Pulmonary artery endothelial cell (primary cell): ENCODE results near the gene RAB20. TPM values are rescaled to one million over a fixed set of nuclear protein-coding genes. Genes with fewer than 3 reads are reported as not detected.
"Not testable (repeated sequence)": the region's sequence is repeated elsewhere in the genome, so short reads cannot be mapped to it uniquely, and the experiment has no call there.

Experiments
- DNase-seq: peaks from one replicate; pipeline ENCODE4 v3.0.0-alpha.2; 2011; ENCODE audit warnings: low read depth, low spot score
- total RNA-seq: library from RNA; depleted of rRNA; stranded (reverse); fragments of >200 nt; gene quantifications from 2 replicates; pipeline ENCODE4 v1.2.3, GENCODE V29; 2014

RAB20 gene
- total RNA-seq, 1 donor from 2014 or later, result 1.7 TPM

DNA sequence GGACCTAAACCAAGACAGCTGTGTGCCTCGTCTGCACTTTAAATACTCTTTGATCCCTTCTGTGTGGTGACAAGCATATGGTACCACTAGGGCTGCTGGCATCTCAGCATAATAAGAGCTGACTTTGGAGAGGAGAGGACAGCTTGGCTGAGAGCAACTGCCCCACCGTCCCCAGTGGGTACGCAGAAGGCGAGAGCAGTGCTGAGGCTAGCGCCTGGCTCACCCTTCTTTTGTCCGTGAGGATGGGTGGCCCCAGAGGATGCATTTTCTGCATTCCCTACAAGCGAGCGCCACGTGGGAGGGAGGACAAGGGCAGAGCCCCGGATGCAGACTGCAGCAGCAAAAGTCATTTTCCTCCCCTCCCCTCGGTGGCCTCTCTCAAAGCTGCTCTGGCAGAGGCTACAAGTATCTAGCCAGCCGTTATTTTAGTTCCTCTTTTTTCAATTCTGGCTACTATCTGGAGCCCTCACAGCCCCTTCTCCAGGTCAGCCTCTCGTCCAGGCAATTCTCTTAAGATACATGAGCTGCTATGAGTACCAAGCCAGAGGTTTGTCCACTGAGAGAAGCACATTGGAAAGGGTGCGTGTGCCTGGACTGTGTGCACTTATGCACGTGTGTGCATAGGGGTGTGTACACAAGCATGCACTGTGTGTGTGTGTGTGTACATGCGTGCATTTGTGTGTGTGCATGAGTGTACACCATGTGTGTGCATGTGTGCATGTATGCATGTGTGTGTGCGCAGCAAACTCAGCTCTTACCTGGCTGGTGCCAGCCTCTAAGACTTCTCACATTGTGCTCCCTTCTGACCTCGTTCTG is 51.3 kb downstream of the RAB20 start:
- no peak for DNase-seq

DNA sequence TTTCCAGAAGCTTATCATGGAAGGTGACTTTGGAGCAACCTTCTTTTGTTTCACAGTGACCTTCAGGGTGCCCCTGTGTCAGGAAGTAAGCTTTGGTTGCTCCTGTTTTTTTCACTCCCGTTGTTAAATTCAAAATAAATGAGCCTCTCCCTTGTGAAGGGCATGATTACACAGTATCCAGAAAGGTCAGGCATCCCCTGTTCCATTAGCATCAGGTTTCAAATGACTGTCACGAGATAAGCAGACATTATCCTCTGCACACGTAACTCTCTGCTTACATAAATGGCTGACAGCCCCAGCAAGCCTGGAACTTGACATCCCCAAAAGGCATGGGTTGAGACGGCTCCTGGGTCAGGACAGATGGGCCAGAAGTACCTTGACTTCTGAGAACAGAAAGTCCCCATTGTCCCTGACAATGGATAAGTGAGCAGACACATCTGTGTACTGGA is 52.0 kb downstream of the RAB20 start:
- no peak for DNase-seq

DNA sequence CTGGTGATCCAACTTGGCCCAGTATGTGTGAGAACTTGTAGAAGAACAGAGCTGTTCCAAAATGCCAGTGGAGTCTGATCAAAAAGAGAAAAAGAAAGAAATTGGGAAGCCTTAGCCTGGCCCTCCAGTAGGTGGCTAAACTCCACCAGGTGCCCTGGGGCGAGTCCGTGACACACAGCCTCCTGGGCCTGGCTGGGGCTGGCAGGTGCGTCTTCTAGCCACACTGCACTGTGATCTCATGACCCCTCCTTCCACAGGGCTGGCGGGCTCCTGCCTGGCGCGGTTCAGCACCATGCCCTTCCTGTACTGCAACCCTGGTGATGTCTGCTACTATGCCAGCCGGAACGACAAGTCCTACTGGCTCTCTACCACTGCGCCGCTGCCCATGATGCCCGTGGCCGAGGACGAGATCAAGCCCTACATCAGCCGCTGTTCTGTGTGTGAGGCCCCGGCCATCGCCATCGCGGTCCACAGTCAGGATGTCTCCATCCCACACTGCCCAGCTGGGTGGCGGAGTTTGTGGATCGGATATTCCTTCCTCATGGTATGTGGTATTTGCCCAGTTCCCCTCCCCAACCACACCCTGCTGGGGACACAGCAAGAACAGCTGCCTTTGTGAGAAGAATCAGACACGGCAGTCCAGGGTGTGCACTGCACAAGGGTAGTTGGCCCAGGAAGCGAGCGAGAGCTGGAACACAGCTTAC is 53.7 kb downstream of the RAB20 start:
- no peak for DNase-seq

DNA sequence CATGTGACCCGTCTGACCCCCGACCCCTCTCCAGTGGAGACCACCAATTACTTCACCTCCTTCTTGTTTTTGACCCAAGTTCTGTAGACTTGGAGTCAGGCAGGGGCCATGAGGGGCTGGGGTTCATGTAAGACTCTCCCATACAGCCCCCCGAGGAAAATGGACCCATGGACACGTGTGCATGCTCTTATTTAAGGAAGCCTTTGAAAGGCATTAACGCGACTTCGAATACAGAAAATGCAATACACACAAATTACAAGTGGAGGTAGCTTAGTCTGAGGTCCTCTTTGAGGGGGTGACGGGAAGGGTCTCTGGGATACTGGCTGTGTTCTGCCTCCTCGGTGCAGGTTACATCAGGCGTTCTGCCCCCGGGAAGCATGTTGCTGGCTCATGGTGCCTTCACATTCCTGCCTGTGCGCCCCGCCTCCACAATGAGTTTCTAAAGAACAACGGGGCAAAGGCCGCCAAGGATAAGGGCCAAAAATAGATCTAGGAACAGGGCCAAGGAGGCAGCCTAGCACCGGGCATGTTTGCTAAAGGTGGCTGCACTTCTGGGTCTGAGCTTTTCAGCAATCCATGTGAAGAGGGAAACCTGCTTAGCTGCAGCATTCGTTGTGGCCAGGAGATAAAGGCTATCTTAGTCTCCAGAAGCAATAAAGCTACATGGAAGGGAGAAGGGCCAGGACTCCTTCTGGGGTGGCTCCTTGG is 54.5 kb downstream of the RAB20 start:
- DNase-seq, result no peak

DNA sequence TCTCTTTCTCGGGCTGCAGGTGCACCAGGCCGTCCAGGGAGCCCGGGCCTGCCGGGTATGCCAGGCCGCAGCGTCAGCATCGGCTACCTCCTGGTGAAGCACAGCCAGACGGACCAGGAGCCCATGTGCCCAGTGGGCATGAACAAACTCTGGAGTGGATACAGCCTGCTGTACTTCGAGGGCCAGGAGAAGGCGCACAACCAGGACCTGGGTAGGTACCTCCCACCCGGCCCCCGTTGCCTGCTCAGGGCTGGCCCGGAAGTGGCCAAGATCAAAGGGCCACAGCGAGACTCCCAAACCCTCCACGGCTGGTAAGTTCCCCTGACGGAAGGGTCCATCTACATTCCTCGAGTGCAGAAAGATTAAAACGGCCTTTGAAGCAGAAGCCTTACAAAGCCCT is 55.1 kb downstream of the RAB20 start:
- DNase-seq, result no peak

DNA sequence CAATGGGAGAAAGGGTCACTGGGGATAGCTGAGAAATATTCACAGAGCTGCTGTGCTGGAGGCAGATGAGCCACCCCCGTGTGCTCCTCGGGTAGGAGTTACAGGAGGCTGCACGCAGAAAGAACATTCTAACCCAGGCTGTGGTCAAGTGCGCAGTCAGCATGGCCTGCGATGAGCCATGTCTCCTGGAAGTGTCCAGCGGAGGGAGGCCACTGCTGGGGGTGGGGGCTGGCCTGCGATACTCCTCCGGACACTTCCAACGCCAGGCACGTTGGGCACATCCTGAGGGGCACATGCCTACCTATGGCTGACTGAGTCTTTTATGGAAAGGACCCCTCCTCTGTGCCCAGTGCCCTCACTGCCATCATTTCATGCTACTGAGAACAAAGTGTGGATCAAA is 55.9 kb downstream of the RAB20 start:
- no peak for DNase-seq

DNA sequence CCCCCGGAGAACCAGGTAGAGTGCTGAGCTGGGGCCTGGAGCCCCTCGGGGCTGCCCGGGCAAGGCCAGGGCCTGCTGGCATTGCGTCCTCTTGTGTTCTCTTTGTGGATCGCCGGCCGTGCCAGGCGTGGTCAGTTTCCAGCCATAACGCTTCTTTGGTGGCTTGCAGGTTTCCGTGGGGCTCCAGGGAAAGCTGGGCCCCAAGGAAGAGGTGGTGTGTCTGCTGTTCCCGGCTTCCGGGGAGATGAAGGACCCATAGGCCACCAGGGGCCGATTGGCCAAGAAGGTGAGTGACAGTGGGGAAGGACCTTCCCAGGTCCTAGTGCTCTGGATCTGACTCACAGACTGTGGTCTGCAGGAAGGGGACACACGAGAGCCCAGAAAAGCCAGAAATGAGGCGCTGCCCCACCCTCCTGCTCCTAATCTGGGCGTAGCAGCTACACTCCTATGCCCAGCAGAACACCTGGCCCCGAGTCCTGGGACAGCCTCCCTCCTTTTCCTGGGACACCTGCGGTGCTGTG is 57.5 kb downstream of the RAB20 start:
- DNase-seq, result no peak

DNA sequence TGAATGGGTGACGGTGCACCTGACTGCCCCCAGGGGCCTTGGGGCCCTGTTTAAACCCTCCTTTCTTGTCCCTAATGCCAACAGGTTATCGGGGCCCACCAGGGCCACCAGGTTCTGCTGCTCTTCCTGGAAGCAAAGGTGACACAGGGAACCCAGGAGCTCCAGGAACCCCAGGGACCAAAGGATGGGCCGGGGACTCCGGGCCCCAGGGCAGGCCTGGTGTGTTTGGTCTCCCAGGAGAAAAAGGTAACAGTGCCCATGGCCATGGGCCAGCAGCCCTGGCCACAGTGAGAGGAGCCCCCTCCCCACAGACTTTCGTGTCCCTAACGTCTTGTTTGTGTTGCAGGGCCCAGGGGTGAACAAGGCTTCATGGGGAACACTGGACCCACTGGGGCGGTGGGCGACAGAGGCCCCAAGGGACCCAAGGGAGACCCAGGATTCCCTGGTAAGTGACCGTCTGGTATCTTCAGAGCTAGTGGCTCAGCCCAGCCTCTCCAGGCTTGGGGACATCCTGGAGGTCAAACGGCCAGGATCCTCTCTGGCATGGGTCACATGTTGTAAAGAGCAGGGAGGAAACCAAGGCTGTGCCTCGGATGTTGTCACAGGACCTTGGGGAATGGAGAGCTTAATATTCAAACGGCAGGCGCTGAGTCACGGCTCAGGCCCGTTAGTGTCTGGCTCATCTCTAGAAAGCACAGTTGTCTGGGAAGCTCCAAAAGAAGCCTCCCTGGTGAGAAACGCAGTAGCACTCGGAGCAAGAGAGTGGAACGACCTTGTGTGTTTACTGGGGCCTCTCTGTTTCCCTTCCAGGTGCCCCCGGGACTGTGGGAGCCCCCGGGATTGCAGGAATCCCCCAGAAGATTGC is 58.3 kb downstream of the RAB20 start:
- no peak for DNase-seq

DNA sequence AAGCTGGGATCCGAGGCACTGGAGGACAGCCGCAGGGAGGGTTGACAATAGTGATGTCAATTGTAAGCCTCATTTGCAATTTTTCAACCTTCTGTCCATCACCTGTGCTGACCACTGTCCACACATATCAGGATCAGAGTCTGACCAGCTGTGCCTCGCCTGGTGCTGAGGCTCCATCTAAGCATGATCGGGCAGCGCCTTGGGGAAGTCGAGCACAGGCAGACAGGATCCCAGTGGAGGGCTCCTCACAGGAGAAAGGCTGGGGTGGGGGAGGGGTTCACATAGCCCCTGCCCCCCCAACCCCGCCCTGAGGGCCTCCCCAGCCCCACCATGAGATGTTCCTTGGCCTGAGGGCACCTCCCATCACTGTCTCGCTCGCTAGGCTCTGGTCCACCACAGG is 60.3 kb downstream of the RAB20 start:
- DNase-seq, result no peak

DNA sequence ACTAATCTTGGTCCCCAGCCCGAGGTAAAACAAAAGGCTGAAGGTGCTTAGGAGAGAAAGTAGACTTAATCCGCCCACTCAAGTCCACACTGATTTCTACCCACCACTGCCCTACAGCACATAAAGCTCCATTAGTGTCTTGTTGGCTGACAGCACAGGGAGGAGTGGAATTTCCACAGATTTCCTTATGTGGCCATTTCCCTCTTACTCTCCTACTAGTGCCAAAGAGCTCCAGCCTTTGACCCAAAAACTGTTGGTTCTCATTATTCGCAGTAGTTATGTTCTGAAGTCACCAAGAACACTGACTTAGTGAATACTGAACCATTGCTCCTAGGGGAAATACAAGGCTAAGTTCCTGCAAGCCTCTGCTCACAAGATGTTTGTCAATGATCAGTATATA is 61.2 kb downstream of the RAB20 start:
- DNase-seq, result no peak

DNA sequence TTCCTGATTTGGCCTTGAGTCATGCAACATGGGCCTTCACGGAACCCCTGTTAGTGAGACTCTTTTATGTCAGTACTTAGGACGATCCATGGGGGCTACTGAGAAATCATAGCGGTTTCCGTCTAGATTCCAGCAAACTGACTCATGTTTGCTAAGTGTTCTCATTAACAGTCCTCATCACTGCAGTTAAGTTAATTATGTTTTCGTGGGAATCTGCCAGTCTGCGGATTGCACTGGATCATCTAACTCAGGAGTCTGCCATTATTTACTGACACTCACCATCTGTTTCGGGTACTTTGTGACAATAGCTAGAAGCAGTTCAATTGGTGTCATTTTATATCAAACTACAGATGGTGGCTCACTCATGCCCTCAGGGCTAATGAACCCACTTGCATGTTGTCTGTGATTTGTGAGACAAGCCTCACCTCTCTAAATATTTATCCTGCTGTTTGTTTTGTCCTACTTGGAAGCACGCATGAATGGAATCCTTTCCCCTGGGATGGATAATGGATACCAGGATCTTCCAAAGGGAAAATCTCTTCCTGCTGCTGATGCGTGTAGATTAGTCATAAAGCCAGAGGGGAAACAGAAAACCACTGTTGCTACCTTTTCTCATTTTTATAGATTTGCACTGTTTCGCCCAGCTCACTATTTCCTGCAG is 61.8 kb downstream of the RAB20 start:
- DNase-seq, result no peak

DNA sequence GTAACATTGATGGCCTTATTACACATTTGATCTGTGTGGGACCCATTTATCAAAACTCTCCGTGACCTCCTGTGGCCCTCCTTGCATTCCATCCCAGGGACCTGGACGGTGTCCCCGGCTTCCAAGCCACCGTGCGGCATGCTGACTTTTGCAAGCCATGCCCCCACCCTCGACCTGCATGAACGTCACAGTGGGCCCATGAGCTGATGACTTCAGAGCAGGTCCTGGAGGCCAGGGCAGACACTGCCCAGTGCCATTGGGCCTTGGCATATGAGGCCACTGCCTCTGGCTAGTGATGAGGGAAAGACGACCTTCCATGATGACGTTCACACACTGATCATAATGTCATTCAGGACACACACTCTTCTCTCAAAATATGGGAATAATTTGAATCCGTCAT is 62.8 kb downstream of the RAB20 start:
- no peak for DNase-seq

DNA sequence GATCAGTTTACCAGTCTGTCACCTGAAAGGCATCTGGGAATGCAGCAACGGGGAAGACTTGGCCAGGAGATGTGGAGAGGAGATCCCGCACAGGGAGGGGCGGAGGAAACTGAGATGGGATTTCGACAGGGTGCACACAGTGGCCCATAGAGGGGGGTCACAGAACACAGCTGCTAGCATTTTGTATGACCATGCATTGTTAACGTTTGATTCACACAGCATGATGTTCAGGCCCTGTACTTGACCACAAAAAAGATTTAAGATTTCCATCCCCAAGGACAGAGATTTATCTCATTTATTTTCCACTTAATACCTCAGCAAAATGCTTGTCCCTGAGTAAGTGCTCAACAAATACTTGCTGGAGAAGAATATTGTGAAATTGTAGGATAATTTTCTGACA is 63.2 kb downstream of the RAB20 start:
- no peak for DNase-seq

DNA sequence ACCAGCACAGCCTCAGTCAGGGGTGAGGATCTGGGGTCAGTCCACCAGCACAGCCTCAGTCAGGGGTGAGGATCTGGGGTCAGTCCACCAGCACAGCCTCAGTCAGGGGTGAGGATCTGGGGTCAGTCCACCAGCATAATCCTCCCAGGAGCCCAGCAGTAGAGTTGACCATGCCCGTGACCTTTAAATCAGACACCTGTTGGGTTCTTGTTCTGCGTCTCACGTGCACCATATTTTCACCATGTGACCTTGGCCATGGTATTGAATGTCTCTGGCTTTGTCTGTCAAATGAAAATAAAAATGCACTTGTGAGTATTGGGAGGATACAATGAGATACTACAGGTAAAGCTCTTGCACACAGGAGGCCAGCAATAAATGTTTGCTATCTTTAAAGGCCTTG is 63.6 kb downstream of the RAB20 start:
- DNase-seq, result not testable (repeated sequence)

DNA sequence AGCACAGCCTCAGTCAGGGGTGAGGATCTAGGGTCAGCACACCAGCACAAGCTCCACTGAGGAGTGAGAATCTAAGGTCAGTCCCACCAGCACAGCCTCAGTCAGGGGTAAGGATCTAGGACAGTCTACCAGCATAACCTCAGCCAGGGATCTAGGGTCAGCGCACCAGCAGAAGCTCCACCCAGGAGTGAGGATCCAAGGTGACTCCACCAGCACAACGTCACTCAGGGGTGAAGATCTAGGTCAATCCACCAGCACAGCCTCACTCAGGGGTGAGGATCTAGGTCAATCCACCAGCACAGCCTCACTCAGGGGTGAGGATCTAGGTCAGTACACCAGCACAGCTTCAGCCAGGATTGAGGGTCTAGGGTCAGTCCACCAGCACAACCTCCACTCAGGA is 64.5 kb downstream of the RAB20 start:
- no peak for DNase-seq

DNA sequence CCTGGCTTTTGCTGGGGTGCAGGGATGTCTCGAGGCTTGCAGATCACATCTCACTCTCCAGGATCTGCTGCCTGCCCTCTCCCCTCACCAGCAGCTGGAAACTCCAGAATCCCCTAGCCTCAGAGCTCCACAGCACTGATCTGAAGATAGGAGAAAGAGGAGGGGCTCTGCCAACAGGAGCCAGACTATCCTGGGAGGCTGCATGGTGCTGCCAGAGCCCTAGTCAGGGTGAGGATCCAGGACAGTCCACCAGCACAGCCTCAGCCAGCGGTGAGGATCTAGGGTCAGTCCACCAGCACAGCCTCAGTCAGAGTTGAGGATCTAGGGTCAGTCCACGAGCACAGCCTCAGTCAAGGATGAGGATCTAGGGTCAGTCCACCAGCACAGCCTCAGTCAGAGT is 65.2 kb downstream of the RAB20 start:
- no peak for DNase-seq

DNA sequence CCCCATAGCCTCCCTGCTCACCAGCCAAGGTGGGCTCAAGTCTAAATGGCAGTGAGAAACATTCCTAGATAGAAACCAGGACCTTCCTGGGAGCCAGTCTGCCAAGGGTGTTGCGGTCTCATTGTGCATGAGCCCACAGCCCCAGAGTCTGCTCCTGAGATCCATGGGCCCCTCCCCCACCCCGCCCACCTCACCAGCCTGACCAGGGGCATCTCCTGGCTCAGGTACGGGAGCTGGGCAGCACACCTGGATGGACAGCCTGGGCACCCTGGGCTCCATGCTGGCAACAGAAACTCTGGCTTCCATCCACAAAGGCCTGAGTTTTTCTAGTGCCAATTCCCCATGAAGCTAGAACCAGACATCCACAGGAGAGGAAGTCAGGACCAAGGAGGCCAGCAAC is 65.6 kb downstream of the RAB20 start:
- DNase-seq, result no peak

DNA sequence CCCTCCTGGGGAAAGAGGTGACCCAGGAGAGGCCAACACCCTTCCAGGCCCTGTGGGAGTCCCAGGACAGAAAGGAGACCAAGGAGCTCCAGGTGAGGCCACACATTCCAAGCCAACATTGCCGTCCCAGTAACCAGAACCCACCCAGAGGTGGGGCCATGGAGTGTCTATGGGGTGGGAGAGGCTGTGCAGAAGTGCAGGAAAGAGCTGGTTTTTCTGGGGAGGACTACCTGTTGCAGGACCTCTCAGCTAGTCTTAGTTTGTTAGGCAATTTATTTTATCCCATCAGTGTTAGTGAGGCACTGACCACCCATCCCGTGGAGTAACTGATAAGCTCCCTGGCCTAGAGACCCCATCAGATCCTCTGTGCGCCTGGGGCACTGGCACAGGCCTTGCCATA is 66.1 kb downstream of the RAB20 start:
- no peak for DNase-seq

DNA sequence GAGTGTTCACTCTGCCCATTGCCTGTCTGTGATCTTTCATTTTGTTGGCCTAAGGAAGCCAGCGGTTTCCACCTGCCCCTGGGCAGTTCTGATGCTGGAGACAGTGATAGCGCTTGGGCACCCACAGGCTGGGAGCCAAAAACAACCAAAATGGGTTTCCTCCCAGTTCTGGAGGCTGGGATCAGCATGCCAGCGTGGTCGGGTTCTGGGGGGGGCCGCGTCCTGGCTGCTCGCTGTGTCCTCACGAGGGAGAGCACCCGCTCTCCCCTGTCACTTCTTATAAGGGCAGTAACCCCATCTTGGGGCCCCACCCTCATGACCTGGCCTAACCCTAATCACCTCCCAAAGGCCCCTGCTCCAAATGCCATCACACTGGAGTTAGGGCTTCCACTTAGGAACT is 67.9 kb downstream of the RAB20 start:
- no peak for DNase-seq

DNA sequence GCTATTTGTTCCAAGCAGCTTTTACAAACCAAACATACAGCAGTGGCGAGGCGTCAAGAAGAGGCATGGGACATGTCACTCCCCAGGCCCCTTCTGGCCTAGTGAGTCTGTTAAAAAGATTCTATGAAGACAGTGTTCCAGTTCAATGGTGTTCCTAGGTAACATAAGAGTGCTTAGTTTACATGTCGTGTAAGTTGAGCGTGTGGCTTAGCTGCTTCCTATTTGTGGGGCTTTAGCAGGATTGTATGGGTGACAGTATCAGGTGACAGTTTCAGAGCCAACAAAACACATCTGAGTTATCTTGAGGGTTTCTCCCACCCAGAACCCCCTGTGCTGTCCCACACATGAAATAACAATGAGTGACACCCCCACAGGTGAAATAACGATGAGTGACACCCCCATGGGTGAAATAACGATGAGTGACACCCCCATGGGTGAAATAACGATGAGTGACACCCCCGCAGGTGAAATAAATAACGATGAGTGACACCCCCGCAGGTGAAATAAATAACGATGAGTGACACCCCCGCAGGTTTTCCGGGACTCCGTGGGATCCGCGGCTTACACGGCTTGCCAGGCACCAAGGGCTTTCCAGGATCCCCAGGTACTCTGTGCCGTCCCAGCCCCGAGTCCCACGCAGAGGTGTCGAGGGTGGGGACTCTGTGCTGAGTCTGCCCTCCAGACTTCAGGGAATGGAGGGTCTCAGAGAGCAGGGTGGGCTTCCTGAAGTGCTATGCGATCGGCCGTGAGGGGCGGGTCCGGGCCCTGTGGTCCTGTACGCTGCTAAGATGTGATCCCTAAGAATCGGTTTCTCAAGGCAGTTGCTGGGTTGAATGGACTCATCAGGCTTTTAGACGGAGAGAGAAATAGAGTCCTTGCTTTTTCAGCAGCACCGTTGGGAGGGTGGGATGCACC is 68.6 kb downstream of the RAB20 start:
- DNase-seq, result no peak
